Measurements from ENCODE around the gene C1QTNF9.

GRCh38 chr13:24307211-24308067 lies 1.9 kb upstream of the C1QTNF9 start:
- no peak for TF ChIP-seq CTCF (IDR thresholded peaks at IDR 0.05)
- TF ChIP-seq POLR2A (IDR thresholded peaks at IDR 0.05): no peak
